ENCODE measurements around the gene TSPAN6. TPM values are rescaled to one million over a fixed set of nuclear protein-coding genes. Genes with fewer than 3 reads are reported as not detected.

The TSPAN6 gene
- total RNA-seq, 1 donor from 2014 or later, result 52.2 TPM

DNA sequence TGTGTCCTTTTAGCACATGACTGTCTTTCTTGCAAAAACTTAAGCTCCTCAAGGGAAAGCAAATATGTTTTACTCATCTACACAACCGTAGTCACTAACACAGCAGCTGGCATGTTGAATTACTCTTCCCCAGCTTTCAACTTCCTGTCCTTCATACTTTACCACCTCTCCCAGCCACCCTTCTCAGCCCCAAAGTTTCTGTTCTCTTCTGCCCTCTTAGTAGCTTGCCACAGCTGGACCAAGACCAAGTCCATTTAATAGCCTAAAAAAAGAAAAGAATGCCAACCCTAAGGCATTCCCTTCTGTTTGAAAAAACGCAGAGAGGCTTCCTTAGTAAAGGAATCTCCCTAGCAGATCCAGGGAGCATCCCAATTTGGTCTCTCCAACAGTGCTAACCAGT, 44.1 kb upstream of the TSPAN6 start:
- Mint-ChIP-seq H3K4me3 (ENCODE audit: unreplicated experiment) (peak overlapping the region; percentile 12), H3K27ac (ENCODE audit: unreplicated experiment) (no peak overlapping the region), H3K9me3 (ENCODE audit: unreplicated experiment) (no peaks in the 10 kb centered on the region), H3K27me3 (ENCODE audit: unreplicated experiment) (no peaks in the 10 kb centered on the region), H3K36me3 (ENCODE audit: low read depth, unreplicated experiment) (peaks cover 6% of the 10 kb centered on the region), H3K4me1 (ENCODE audit: unreplicated experiment) (no peaks in the 10 kb centered on the region)
- no peak for DNase-seq (ENCODE audit: low spot score)
- TF ChIP-seq, protein P1, sequence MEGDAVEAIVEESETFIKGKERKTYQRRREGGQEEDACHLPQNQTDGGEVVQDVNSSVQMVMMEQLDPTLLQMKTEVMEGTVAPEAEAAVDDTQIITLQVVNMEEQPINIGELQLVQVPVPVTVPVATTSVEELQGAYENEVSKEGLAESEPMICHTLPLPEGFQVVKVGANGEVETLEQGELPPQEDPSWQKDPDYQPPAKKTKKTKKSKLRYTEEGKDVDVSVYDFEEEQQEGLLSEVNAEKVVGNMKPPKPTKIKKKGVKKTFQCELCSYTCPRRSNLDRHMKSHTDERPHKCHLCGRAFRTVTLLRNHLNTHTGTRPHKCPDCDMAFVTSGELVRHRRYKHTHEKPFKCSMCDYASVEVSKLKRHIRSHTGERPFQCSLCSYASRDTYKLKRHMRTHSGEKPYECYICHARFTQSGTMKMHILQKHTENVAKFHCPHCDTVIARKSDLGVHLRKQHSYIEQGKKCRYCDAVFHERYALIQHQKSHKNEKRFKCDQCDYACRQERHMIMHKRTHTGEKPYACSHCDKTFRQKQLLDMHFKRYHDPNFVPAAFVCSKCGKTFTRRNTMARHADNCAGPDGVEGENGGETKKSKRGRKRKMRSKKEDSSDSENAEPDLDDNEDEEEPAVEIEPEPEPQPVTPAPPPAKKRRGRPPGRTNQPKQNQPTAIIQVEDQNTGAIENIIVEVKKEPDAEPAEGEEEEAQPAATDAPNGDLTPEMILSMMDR (IDR thresholded peaks at IDR 0.05; ENCODE audit: unreplicated experiment), result no peak

DNA sequence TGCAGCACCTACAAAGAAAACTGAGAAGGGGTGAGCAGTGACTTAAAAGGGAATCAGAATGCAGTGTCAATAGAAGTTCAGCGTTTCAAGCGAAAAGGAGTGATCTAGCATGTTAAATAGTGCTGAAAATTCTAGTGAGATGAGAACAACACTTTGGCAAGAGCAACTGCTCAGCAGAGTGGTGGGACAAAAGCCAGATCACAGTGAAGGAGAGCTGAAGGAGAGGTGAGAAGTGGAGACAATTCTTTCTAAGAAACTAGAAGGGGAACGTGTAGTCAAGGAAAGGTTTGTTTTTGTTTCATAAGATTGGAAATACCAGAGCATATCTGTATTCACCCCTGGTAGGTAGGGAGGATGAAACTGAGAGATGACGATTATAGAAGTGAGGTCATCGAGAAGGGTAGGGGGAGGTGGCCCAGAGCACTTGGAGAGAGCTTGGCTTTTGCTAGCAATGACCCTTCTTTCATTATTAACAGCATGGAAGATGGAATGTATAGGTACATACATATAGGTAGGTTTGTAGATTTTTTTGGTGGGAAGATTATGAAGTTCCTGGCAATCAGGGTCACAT, 41.1 kb upstream of the TSPAN6 start:
- peaks cover 6% of the 10 kb centered on the region for H3K36me3 Mint-ChIP-seq (ENCODE audit: low read depth, unreplicated experiment)
- DNase-seq (ENCODE audit: low spot score), result no peak
- TF ChIP-seq, protein P1 (IDR thresholded peaks at IDR 0.05; ENCODE audit: unreplicated experiment), result no peak
- H3K4me3 Mint-ChIP-seq (ENCODE audit: unreplicated experiment), result no peak overlapping the region
- no peaks in the 10 kb centered on the region for H3K27me3 Mint-ChIP-seq (ENCODE audit: unreplicated experiment)
- no peaks in the 10 kb centered on the region for H3K9me3 Mint-ChIP-seq (ENCODE audit: unreplicated experiment)
- peaks cover 10% of the 10 kb centered on the region for H3K4me1 Mint-ChIP-seq (ENCODE audit: unreplicated experiment)
- H3K27ac Mint-ChIP-seq (ENCODE audit: unreplicated experiment), result no peak overlapping the region

DNA sequence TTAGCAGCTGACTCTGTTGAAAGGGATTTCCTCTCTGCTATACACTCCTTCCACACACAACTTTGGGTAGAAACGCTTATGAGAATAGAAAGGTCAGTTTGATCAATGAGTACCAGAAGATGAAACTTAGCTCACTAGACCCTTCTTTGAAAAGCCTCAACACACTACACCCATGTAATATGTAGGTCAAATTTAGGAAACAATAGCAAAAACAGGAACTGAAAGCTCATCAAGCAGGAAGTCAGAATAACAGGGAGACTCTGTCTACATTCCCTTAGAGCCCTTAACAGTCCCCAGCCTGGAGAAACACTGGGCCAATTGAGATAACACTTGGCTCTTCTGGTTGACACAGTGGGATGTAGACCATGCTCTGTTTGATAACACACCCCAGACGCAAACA, 38.1 kb upstream of the TSPAN6 start:
- H3K27ac Mint-ChIP-seq (ENCODE audit: unreplicated experiment), result peak overlapping the region; percentile 89
- H3K27me3 Mint-ChIP-seq (ENCODE audit: unreplicated experiment), result peaks cover 1% of the 10 kb centered on the region
- TF ChIP-seq, protein P1 (IDR thresholded peaks at IDR 0.05; ENCODE audit: unreplicated experiment), result no peak
- H3K36me3 Mint-ChIP-seq (ENCODE audit: low read depth, unreplicated experiment), result peaks cover 6% of the 10 kb centered on the region
- no peak for DNase-seq (ENCODE audit: low spot score)
- H3K4me1 Mint-ChIP-seq (ENCODE audit: unreplicated experiment), result peaks cover 15% of the 10 kb centered on the region
- no peaks in the 10 kb centered on the region for H3K9me3 Mint-ChIP-seq (ENCODE audit: unreplicated experiment)
- no peak overlapping the region for H3K4me3 Mint-ChIP-seq (ENCODE audit: unreplicated experiment)

DNA sequence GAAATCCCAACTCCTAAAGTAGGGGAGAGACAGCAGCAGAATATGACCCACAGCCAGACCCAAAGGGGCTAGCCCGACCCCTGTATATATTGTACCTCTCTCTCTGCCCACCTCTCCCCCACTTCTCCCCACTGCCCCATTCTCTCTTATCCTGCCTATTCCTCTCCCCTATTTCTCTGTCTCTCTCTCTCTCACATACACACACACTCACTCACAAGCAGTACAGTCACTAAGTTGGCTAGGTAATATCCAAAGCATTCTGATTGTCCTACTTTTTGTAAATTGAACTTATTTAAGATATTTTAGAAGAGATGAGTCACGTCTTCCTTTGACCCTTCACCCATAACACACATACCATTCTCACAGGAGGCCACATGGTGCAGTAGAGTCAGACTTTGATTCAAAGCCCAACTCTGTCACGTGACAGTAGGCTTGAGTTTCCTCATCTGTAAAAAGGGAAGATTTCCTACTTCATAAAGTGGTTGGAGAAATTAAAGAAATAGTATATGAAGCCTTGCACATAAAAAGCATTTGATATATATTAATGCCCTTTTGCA, 36.9 kb upstream of the TSPAN6 start:
- Mint-ChIP-seq H3K4me3 (ENCODE audit: unreplicated experiment) (no peak overlapping the region), H3K27ac (ENCODE audit: unreplicated experiment) (no peak overlapping the region), H3K4me1 (ENCODE audit: unreplicated experiment) (peaks cover 15% of the 10 kb centered on the region), H3K27me3 (ENCODE audit: unreplicated experiment) (peaks cover 1% of the 10 kb centered on the region), H3K9me3 (ENCODE audit: unreplicated experiment) (no peaks in the 10 kb centered on the region), H3K36me3 (ENCODE audit: low read depth, unreplicated experiment) (peaks cover 6% of the 10 kb centered on the region)
- no peak for DNase-seq (ENCODE audit: low spot score)
- TF ChIP-seq, protein P1 (IDR thresholded peaks at IDR 0.05; ENCODE audit: unreplicated experiment), result no peak

DNA sequence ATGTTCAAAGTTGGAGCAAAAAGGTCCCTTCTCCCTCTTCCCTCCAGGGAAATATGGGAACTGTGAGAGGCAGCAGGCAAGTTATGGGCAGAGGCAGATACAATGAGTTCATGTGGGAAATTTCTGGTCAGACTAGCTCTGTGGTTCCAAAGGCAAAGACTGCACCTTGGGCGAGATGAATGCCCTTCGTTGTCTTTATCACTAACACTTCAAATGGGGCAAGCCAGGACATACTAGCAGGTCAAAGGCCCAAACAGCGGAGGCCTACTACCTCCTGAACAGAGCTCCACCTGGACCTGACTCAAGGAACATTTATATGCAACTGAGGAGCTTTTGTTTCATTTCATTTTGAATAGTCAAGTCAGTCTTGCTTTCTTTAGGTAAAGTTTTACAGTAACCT, 36.4 kb upstream of the TSPAN6 start:
- TF ChIP-seq, protein P1 (IDR thresholded peaks at IDR 0.05; ENCODE audit: unreplicated experiment), result no peak
- H3K27ac Mint-ChIP-seq (ENCODE audit: unreplicated experiment), result no peak overlapping the region
- peaks cover 5% of the 10 kb centered on the region for H3K36me3 Mint-ChIP-seq (ENCODE audit: low read depth, unreplicated experiment)
- H3K9me3 Mint-ChIP-seq (ENCODE audit: unreplicated experiment), result no peaks in the 10 kb centered on the region
- peaks cover 15% of the 10 kb centered on the region for H3K4me1 Mint-ChIP-seq (ENCODE audit: unreplicated experiment)
- no peak for DNase-seq (ENCODE audit: low spot score)
- peaks cover 3% of the 10 kb centered on the region for H3K27me3 Mint-ChIP-seq (ENCODE audit: unreplicated experiment)
- H3K4me3 Mint-ChIP-seq (ENCODE audit: unreplicated experiment), result no peak overlapping the region

Measured in endothelial cell (in vitro differentiated cells).